ENCODE results near the gene TTC19. TPM values are rescaled to one million over a fixed set of nuclear protein-coding genes. Genes with fewer than 3 reads are reported as not detected.

TTC19 gene
- polyA plus RNA-seq, 1 donor (not counting 4 experiments of a cell fraction or from before 2014, with no cell fraction given), result 14.3 TPM

DNA sequence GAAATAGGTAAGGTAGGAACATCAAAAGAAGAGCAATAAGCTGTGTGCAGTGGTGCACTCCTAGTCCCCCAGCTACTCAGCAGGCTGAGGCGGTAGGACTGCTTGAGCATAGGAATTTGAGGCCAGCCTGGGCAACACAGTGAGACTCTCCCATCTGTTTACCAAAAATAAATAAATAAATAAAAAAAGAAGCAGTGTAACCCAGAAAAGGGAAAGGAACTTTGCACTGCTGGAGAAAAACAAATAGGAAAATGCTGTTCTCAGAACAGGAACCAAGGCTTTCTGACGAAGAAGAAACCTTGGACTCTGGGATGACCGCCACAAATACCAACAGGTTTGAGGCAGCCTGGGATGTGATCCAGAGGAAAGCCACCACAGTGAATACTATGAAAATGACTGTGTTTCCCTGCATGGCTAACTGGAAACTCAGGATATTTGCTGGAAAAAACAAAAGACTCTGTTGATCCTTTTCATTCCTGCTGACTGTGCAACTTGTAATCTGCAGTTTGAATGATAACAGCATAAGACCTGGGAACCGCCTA is 41.2 kb downstream of the TTC19 start:
- TF ChIP-seq, protein P1, sequence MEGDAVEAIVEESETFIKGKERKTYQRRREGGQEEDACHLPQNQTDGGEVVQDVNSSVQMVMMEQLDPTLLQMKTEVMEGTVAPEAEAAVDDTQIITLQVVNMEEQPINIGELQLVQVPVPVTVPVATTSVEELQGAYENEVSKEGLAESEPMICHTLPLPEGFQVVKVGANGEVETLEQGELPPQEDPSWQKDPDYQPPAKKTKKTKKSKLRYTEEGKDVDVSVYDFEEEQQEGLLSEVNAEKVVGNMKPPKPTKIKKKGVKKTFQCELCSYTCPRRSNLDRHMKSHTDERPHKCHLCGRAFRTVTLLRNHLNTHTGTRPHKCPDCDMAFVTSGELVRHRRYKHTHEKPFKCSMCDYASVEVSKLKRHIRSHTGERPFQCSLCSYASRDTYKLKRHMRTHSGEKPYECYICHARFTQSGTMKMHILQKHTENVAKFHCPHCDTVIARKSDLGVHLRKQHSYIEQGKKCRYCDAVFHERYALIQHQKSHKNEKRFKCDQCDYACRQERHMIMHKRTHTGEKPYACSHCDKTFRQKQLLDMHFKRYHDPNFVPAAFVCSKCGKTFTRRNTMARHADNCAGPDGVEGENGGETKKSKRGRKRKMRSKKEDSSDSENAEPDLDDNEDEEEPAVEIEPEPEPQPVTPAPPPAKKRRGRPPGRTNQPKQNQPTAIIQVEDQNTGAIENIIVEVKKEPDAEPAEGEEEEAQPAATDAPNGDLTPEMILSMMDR (optimal IDR thresholded peaks at IDR 0.05 in 1 of 3, IDR thresholded peaks at IDR 0.05 in 1 of 3, conservative IDR thresholded peaks at IDR 0.05 in 1 of 3; ENCODE audit: extremely low read depth in 1 of 3, insufficient read depth in 2 of 3, low read length in 3 of 3), result no peak
- TF ChIP-seq EZH2 (IDR thresholded peaks at IDR 0.05; ENCODE audit: low read length), result no peak
- DNase-seq (ENCODE audit: low read depth, low spot score), result no peak
- Histone ChIP-seq H2AFZ (ENCODE audit: control insufficient read depth, low read length) (no peak overlapping the region), H3K9ac (ENCODE audit: control insufficient read depth, extremely low read depth, insufficient read depth, low read length) (no peak overlapping the region), H3K4me2 (ENCODE audit: control insufficient read depth, extremely low read depth, insufficient read depth, low read depth, low read length) (no peak overlapping the region), H3K9me3 (ENCODE audit: control insufficient read depth, low read depth, low read length) (no peaks in the 10 kb centered on the region), H3K27me3 (ENCODE audit: control insufficient read depth, extremely low read depth, insufficient read depth, low read length) (no peaks in the 10 kb centered on the region), H3K4me1 (ENCODE audit: control insufficient read depth, extremely low read depth, insufficient read depth, low read length) (no peaks in the 10 kb centered on the region), H3K79me2 (ENCODE audit: control insufficient read depth, insufficient read depth, low read length) (no peaks in the 10 kb centered on the region), H3K36me3 (ENCODE audit: control insufficient read depth in 2 of 2, extremely low read depth in 1 of 2, insufficient read depth in 2 of 2, low read length in 2 of 2) (peaks cover 25 to 40% of the 10 kb centered on the region in 2 experiments), H3K9me1 (ENCODE audit: control insufficient read depth, extremely low read depth, insufficient read depth, low read length) (no peaks in the 10 kb centered on the region), H4K20me1 (ENCODE audit: control insufficient read depth, extremely low read depth, insufficient read depth, low read length) (no peaks in the 10 kb centered on the region), H3K27ac (ENCODE audit: control insufficient read depth, insufficient read depth, low read length) (no peak overlapping the region), H3K4me3 (ENCODE audit: control insufficient read depth in 2 of 3, extremely low read depth in 1 of 3, insufficient read depth in 2 of 3, low read depth in 1 of 3, low read length in 3 of 3) (no peak overlapping the region)
- FAIRE-seq, result no peak
- dilution Hi-C loops (cut with MboI; ENCODE audit: extremely low pct_ligation_motif_present, low sequenced_read_pairs), result no loop called here

GRCh38 chr17:16044487-16044886 is 44.9 kb downstream of the TTC19 start:
- H3K9me1 ChIP-seq (ENCODE audit: control insufficient read depth, extremely low read depth, insufficient read depth, low read length), result no peaks in the 10 kb centered on the region
- dilution Hi-C loops (cut with MboI; ENCODE audit: extremely low pct_ligation_motif_present, low sequenced_read_pairs), result no loop called here
- TF ChIP-seq EZH2 (IDR thresholded peaks at IDR 0.05; ENCODE audit: low read length), result no peak
- TF ChIP-seq, protein P1 (optimal IDR thresholded peaks at IDR 0.05 in 1 of 3, IDR thresholded peaks at IDR 0.05 in 1 of 3, conservative IDR thresholded peaks at IDR 0.05 in 1 of 3; ENCODE audit: extremely low read depth in 1 of 3, insufficient read depth in 2 of 3, low read length in 3 of 3), result no peak
- no peak overlapping the region for H3K4me2 ChIP-seq (ENCODE audit: control insufficient read depth, extremely low read depth, insufficient read depth, low read depth, low read length)
- H3K9ac ChIP-seq (ENCODE audit: control insufficient read depth, extremely low read depth, insufficient read depth, low read length), result no peak overlapping the region
- no peak overlapping the region for H3K27ac ChIP-seq (ENCODE audit: control insufficient read depth, insufficient read depth, low read length)
- H3K27me3 ChIP-seq (ENCODE audit: control insufficient read depth, extremely low read depth, insufficient read depth, low read length), result no peaks in the 10 kb centered on the region
- DNase-seq (ENCODE audit: low read depth, low spot score), result no peak
- H3K9me3 ChIP-seq (ENCODE audit: control insufficient read depth, low read depth, low read length), result no peaks in the 10 kb centered on the region
- no peak for FAIRE-seq
- H3K4me3 ChIP-seq (ENCODE audit: control insufficient read depth in 2 of 3, extremely low read depth in 1 of 3, insufficient read depth in 2 of 3, low read depth in 1 of 3, low read length in 3 of 3), result no peak overlapping the region
- H3K36me3 ChIP-seq (ENCODE audit: control insufficient read depth in 2 of 2, extremely low read depth in 1 of 2, insufficient read depth in 2 of 2, low read length in 2 of 2), result peaks cover 32 to 42% of the 10 kb centered on the region in 2 experiments
- H3K79me2 ChIP-seq (ENCODE audit: control insufficient read depth, insufficient read depth, low read length), result no peaks in the 10 kb centered on the region
- no peak overlapping the region for H2AFZ ChIP-seq (ENCODE audit: control insufficient read depth, low read length)
- H3K4me1 ChIP-seq (ENCODE audit: control insufficient read depth, extremely low read depth, insufficient read depth, low read length), result no peaks in the 10 kb centered on the region
- no peaks in the 10 kb centered on the region for H4K20me1 ChIP-seq (ENCODE audit: control insufficient read depth, extremely low read depth, insufficient read depth, low read length)
